GM06990 (cell line): Measurements from ENCODE around the gene RIOK2.

ENCODE experiments used
- DNase-seq: peaks from one replicate; pipeline ENCODE4 v3.0.0-alpha.2; 2011; ENCODE audit not compliant: insufficient read length; ENCODE audit errors: extremely low read depth
- H3K27me3 ChIP-seq: replicated peaks from 2 replicates; pipeline ENCODE4 v1.6.0; 2011; ENCODE audit warnings: low read length; ENCODE audit not compliant: control insufficient read depth, insufficient read depth
- H3K36me3 ChIP-seq: 2 replicates; pipeline ENCODE4 v1.5.1; 2011; ENCODE audit warnings: low read length; ENCODE audit not compliant: control insufficient read depth, insufficient read depth
- H3K4me3 ChIP-seq: replicated peaks from 2 replicates; pipeline ENCODE4 v1.5.1; 2011; ENCODE audit warnings: low read depth, mild to moderate bottlenecking, control low read depth, low read length
- CTCF ChIP-seq: IDR thresholded peaks from 2 replicates; pipeline ENCODE4 v1.5.1; 2011; ENCODE audit warnings: low read length, control low read depth, mild to moderate bottlenecking, inconsistent platforms; ENCODE audit not compliant: insufficient read depth, poor library complexity, severe bottlenecking

The RIOK2 gene

GRCh38 chr5:97150401-97150800, 32.6 kb downstream of the RIOK2 start:
- Histone ChIP-seq H3K4me3 (no peak overlapping the region), H3K27me3 (no peaks in the 10 kb centered on the region), H3K36me3 (no peaks in the 10 kb centered on the region)
- no peak for DNase-seq
- TF ChIP-seq CTCF, result no peak

GRCh38 chr5:97149709-97150108, 33.3 kb downstream of the RIOK2 start:
- Histone ChIP-seq H3K36me3 (no peaks in the 10 kb centered on the region), H3K27me3 (no peaks in the 10 kb centered on the region), H3K4me3 (no peak overlapping the region)
- TF ChIP-seq CTCF, result no peak
- no peak for DNase-seq

- no peak for DNase-seq
- TF ChIP-seq CTCF, result no peak
- H3K4me3 ChIP-seq, result no peak overlapping the region
- no peaks in the 10 kb centered on the region for H3K36me3 ChIP-seq
- H3K27me3 ChIP-seq, result no peaks in the 10 kb centered on the region
These were observed 34.8 kb downstream of the RIOK2 start for GRCh38 chr5:97148288-97148687.

GRCh38 chr5:97143704-97144103, 39.3 kb downstream of the RIOK2 start:
- H3K27me3 ChIP-seq, result no peaks in the 10 kb centered on the region
- no peak for TF ChIP-seq CTCF
- no peak for DNase-seq
- no peak overlapping the region for H3K4me3 ChIP-seq
- H3K36me3 ChIP-seq, result no peaks in the 10 kb centered on the region

GRCh38 chr5:97142521-97143254, 40.4 kb downstream of the RIOK2 start, which contains the start of gene LIX1:
TSS of gene LIX1 (minus strand) at chr5:97142611. CDS start at chr5:97142576, 35 bp downstream.
- peak; percentile 72 for TF ChIP-seq CTCF
- Histone ChIP-seq H3K4me3 (no peak within 1 kb of the TSS), H3K36me3 (no peaks in the 10 kb centered on the region), H3K27me3 (no peaks in the 10 kb centered on the region)
- no peak for DNase-seq
